ENCODE measurements around the gene FIZ1.
"Not testable (repeated sequence)": the region's sequence is repeated elsewhere in the genome, so short reads cannot be mapped to it uniquely, and the experiment has no call there.

The FIZ1 gene

DNA sequence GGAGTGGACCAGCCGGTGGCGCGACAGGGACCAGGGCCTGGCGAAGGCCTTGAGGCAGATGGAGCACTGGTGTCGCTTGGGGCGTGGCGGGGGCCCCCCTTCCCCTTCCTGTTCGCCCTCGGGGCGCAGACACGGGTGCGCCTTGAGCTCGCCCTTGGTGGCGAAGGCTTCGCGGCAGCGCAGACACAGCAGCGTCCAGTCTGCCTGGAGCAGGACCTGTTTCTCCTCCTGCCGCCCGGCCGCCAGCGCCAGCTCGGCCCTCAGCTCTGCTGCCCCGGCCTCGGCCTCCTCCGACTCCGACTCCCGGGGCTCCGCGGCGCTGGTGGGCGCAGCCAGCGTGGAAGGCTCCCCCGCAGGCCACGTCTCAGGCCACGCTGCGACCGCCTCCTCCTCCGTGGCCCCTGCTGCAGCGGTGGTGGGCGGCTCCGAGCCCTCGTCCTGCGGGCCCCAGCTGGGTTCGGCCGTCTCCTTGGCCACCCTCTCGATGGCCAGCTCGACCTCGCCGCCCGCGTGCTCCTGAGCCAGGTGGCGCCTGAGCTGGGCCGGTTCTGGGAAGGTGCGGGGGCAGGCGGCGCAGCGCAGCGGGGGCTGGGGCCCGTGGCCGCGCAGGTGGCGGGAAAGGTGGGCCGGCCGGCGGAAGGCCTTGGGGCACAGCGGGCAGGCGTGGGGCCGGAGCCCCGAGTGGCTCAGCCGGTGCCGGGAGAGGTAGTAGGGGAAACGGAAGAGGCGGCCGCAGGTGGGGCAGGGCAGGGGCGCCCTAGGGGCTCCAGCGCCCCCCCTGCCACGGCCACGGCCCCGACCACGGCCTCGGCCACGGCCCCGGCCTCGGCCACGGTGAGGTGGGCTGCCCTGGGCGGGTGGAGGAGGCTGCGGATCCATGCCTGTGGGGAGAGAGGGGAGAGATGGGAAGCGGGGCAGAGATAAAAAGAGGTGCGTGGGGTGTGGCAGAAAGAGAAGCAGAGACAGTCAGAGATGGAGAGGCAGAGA, 20.3 kb downstream of the FIZ1 start:
- H3K27me3 ChIP-seq (ENCODE audit: insufficient read depth, low read length), result no peaks in the 10 kb centered on the region
- peak overlapping the region; percentile 92 for H3K4me3 ChIP-seq (ENCODE audit: low read length)
- H3K9me3 ChIP-seq (ENCODE audit: insufficient read depth, low read depth, low read length), result no peaks in the 10 kb centered on the region
- H3K4me1 ChIP-seq (ENCODE audit: insufficient read depth, low read length), result no peaks in the 10 kb centered on the region
- H3K9ac ChIP-seq (ENCODE audit: low read depth, low read length), result peak overlapping the region; percentile 94; the same call in 1 of the 2 replicates
- peaks cover 10% of the 10 kb centered on the region for H3K36me3 ChIP-seq (ENCODE audit: insufficient read depth, low read depth, low read length)
- no peak overlapping the region for H3K27ac ChIP-seq (ENCODE audit: low read length)

- no peaks in the 10 kb centered on the region for H3K27me3 ChIP-seq (ENCODE audit: insufficient read depth, low read length)
- no peak overlapping the region for H3K27ac ChIP-seq (ENCODE audit: low read length)
- no peak overlapping the region for H3K9ac ChIP-seq (ENCODE audit: low read depth, low read length)
- peaks cover 10% of the 10 kb centered on the region for H3K36me3 ChIP-seq (ENCODE audit: insufficient read depth, low read depth, low read length)
- H3K4me1 ChIP-seq (ENCODE audit: insufficient read depth, low read length), result no peaks in the 10 kb centered on the region
- H3K9me3 ChIP-seq (ENCODE audit: insufficient read depth, low read depth, low read length), result no peaks in the 10 kb centered on the region
- no peak overlapping the region for H3K4me3 ChIP-seq (ENCODE audit: low read length)
Observed at GRCh38 chr19:55578031-55578760, 21.1 kb downstream of the FIZ1 start.

GRCh38 chr19:55576746-55577145, 22.6 kb downstream of the FIZ1 start:
- Histone ChIP-seq H3K4me1 (ENCODE audit: insufficient read depth, low read length) (no peaks in the 10 kb centered on the region), H3K4me3 (ENCODE audit: low read length) (no peak overlapping the region), H3K36me3 (ENCODE audit: insufficient read depth, low read depth, low read length) (peaks cover 10% of the 10 kb centered on the region), H3K9ac (ENCODE audit: low read depth, low read length) (no peak overlapping the region), H3K9me3 (ENCODE audit: insufficient read depth, low read depth, low read length) (no peaks in the 10 kb centered on the region), H3K27ac (ENCODE audit: low read length) (no peak overlapping the region), H3K27me3 (ENCODE audit: insufficient read depth, low read length) (no peaks in the 10 kb centered on the region)

DNA sequence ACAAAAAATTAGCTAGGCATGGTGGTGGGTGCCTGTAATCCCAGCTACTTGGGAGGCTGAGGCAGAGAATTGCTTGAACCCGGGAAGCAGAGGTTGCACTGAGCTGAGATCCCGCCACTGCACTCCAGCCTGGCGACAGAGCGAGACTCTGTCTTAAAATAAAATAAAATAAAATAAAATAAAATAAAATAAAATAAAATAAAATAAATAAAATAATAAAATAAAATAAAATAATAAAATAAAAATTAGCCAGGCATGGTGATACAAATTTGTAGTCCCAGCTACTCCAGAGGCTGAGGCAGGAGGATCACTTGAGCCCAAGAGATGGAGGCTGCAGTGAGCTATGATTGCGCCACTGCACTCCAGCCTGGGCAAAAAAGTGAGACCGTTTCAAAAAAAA, 25.4 kb downstream of the FIZ1 start:
- H3K9ac ChIP-seq (ENCODE audit: low read depth, low read length); H3K27ac ChIP-seq (ENCODE audit: low read length); H3K4me1 ChIP-seq (ENCODE audit: insufficient read depth, low read length); H3K9me3 ChIP-seq (ENCODE audit: insufficient read depth, low read depth, low read length); H3K27me3 ChIP-seq (ENCODE audit: insufficient read depth, low read length); H3K4me3 ChIP-seq (ENCODE audit: low read length): not testable (repeated sequence)
- peaks cover 10% of the 10 kb centered on the region for H3K36me3 ChIP-seq (ENCODE audit: insufficient read depth, low read depth, low read length)

DNA sequence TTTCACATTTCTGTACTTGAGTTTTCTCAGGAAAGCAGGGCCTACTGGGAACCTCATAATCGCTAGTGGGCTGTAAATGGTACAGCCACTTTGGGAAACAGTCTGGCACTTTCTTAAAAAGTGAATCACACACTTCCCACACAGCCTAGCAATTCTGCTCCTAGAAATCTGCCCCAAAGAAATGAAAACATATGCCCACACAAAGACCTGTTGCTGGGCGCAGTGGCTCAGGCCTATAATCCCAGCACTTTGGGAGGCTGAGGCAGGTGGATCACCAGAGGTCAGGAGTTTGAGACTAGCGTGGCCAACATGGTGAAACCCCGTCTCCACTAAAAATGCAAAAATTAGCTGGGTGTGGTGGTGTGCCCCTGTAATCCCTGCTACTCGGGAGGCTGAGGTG, 29.8 kb downstream of the FIZ1 start:
- not testable (repeated sequence) for H3K27ac ChIP-seq (ENCODE audit: low read length); H3K9ac ChIP-seq (ENCODE audit: low read depth, low read length)

GRCh38 chr19:55567708-55568328, 31.5 kb downstream of the FIZ1 start:
- Histone ChIP-seq H3K9ac (ENCODE audit: low read depth, low read length) (no peak overlapping the region), H3K27me3 (ENCODE audit: insufficient read depth, low read length) (peaks cover 13% of the 10 kb centered on the region; the same call in 1 of the 2 replicates), H3K27ac (ENCODE audit: low read length) (no peak overlapping the region), H3K36me3 (ENCODE audit: insufficient read depth, low read depth, low read length) (no peaks in the 10 kb centered on the region), H3K4me1 (ENCODE audit: insufficient read depth, low read length) (no peaks in the 10 kb centered on the region), H3K9me3 (ENCODE audit: insufficient read depth, low read depth, low read length) (no peaks in the 10 kb centered on the region), H3K4me3 (ENCODE audit: low read length) (no peak overlapping the region)

More for the DNA sequence above, 29.8 kb downstream of the FIZ1 start:
- peaks cover 13% of the 10 kb centered on the region; the same call in 1 of the 2 replicates for H3K27me3 ChIP-seq (ENCODE audit: insufficient read depth, low read length)
- H3K36me3 ChIP-seq (ENCODE audit: insufficient read depth, low read depth, low read length); H3K4me1 ChIP-seq (ENCODE audit: insufficient read depth, low read length); H3K4me3 ChIP-seq (ENCODE audit: low read length); H3K9me3 ChIP-seq (ENCODE audit: insufficient read depth, low read depth, low read length): not testable (repeated sequence)

DNA sequence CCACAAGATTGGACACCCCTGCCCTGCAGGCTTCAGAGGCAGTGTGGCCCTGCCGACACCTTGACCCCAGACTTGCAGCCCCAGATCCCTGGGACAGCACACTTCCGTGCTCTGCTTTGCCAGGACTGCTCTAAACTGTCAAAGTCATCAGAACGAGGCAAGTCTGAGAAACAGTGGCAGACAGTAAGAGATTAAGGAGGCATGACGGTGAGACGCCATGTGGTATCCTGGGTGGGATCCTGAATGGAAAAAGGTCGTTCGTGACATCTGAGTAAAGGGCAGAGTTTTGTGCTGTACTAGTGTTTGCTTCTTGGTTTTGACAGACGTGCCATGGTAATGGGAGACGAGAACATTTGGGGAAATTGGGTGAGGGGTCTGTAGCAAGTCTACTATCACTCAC, 32.5 kb downstream of the FIZ1 start:
- no peak overlapping the region for H3K9ac ChIP-seq (ENCODE audit: low read depth, low read length)
- H3K4me3 ChIP-seq (ENCODE audit: low read length), result no peak overlapping the region
- no peak overlapping the region for H3K27ac ChIP-seq (ENCODE audit: low read length)
- H3K27me3 ChIP-seq (ENCODE audit: insufficient read depth, low read length), result peaks cover 13% of the 10 kb centered on the region; the same call in 1 of the 2 replicates
- no peaks in the 10 kb centered on the region for H3K4me1 ChIP-seq (ENCODE audit: insufficient read depth, low read length)
- no peaks in the 10 kb centered on the region for H3K9me3 ChIP-seq (ENCODE audit: insufficient read depth, low read depth, low read length)
- no peaks in the 10 kb centered on the region for H3K36me3 ChIP-seq (ENCODE audit: insufficient read depth, low read depth, low read length)

DNA sequence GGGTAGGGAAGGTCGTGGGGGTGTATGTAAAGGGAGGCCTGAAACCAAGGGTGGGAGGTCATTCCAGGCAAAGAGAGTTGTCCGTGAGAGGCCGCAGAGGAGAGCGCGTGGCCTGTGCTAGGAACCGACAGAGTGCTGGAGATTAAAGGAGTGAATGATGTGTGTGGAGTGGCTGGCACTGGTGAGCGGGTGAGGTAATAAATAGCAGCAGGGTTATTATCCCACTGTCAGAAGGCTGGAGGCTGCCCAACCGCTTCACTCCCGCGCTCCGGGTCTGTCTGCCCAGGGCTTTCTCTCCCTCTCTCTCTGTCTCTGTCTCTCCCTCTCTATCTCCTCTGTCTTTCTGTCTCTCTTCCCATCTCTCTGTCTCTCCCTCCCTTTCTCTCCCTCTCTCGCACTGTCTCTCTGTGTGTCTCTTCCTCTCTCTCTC, 36.0 kb downstream of the FIZ1 start:
- H3K9me3 ChIP-seq (ENCODE audit: insufficient read depth, low read depth, low read length), result no peaks in the 10 kb centered on the region
- H3K27me3 ChIP-seq (ENCODE audit: insufficient read depth, low read length), result peaks cover 13% of the 10 kb centered on the region; the same call in 1 of the 2 replicates
- H3K9ac ChIP-seq (ENCODE audit: low read depth, low read length), result no peak overlapping the region
- H3K36me3 ChIP-seq (ENCODE audit: insufficient read depth, low read depth, low read length), result no peaks in the 10 kb centered on the region
- H3K27ac ChIP-seq (ENCODE audit: low read length), result no peak overlapping the region
- no peak overlapping the region for H3K4me3 ChIP-seq (ENCODE audit: low read length)
- no peaks in the 10 kb centered on the region for H3K4me1 ChIP-seq (ENCODE audit: insufficient read depth, low read length)

DNA sequence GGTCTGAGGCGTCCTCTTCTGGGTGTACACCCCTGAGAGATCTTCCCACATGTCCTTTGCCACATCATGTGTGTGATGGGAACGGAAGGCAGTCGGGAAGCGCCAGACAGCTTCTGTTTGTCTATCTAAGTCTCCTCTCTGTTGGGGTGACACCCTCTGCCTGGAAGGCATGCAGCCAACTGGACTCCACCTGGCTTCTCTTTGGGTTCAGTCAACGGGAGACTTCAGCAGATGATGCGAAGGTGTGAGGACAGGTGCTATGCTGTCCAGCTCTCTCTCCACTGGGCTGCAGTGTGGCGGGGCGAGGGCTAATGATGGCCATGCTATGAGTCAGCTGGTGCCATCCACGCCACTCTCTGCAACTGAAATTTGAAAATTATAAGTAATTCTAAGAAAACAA, 39.6 kb downstream of the FIZ1 start:
- H3K4me1 ChIP-seq (ENCODE audit: insufficient read depth, low read length), result no peaks in the 10 kb centered on the region
- H3K4me3 ChIP-seq (ENCODE audit: low read length), result no peak overlapping the region
- no peaks in the 10 kb centered on the region for H3K36me3 ChIP-seq (ENCODE audit: insufficient read depth, low read depth, low read length)
- no peak overlapping the region for H3K27ac ChIP-seq (ENCODE audit: low read length)
- H3K9ac ChIP-seq (ENCODE audit: low read depth, low read length), result no peak overlapping the region
- no peaks in the 10 kb centered on the region for H3K9me3 ChIP-seq (ENCODE audit: insufficient read depth, low read depth, low read length)
- no peaks in the 10 kb centered on the region for H3K27me3 ChIP-seq (ENCODE audit: insufficient read depth, low read length)

GRCh38 chr19:55554741-55555152, 44.6 kb downstream of the FIZ1 start:
- Histone ChIP-seq H3K27me3 (ENCODE audit: insufficient read depth, low read length) (peaks cover 10% of the 10 kb centered on the region), H3K4me3 (ENCODE audit: low read length) (no peak overlapping the region), H3K36me3 (ENCODE audit: insufficient read depth, low read depth, low read length) (no peaks in the 10 kb centered on the region), H3K9me3 (ENCODE audit: insufficient read depth, low read depth, low read length) (no peaks in the 10 kb centered on the region), H3K4me1 (ENCODE audit: insufficient read depth, low read length) (peaks cover 12% of the 10 kb centered on the region; the same call in 1 of the 2 replicates), H3K27ac (ENCODE audit: low read length) (no peak overlapping the region), H3K9ac (ENCODE audit: low read depth, low read length) (no peak overlapping the region)

- H3K27ac ChIP-seq (ENCODE audit: low read length), result no peak overlapping the region
- H3K9me3 ChIP-seq (ENCODE audit: insufficient read depth, low read depth, low read length), result no peaks in the 10 kb centered on the region
- H3K4me1 ChIP-seq (ENCODE audit: insufficient read depth, low read length), result peaks cover 14% of the 10 kb centered on the region; the same call in 1 of the 2 replicates
Observed at GRCh38 chr19:55554302-55554701, 45.0 kb downstream of the FIZ1 start.

More at GRCh38 chr19:55554302-55554701, 45.0 kb downstream of the FIZ1 start:
- Histone ChIP-seq H3K4me3 (ENCODE audit: low read length) (no peak overlapping the region), H3K27me3 (ENCODE audit: insufficient read depth, low read length) (peaks cover 10% of the 10 kb centered on the region), H3K9ac (ENCODE audit: low read depth, low read length) (no peak overlapping the region), H3K36me3 (ENCODE audit: insufficient read depth, low read depth, low read length) (no peaks in the 10 kb centered on the region)
